HCT116 (cell line): ENCODE measurements around the gene SEMA6D. TPM values are rescaled to one million over a fixed set of nuclear protein-coding genes. Genes with fewer than 3 reads are reported as not detected.

ENCODE experiments used
- ATAC-seq: fragments of 200-7000 bp; cut with Tn5 transposase; 2 replicates; pipeline ENCODE4 v1.9.1; 2020; ENCODE audit warnings: mild to moderate bottlenecking, moderate library complexity
- BruUV-seq: library from RNA; stranded (reverse); fragments of 400-500 nt; replicated peaks from 2 replicates; lab custom pipeline; 2021; lab: Mats Ljungman, UMichigan
- CTCF ChIA-PET: fragments of 300-600 bp; sonication (Branson Sonifier 250); formaldehyde crosslinking; loops from one replicate; lab custom pipeline; 2021; ENCODE audit warnings: antibody characterized with exemption; lab: Charles Lee
- POLR2A ChIA-PET: fragments of 300-600, 350-600 bp; sonication (Branson Sonifier 250); formaldehyde crosslinking; loops from one replicate; lab custom pipeline; 2021; ENCODE audit warnings: antibody characterized with exemption; lab: Charles Lee
- RAD21 ChIA-PET, 2 experiments: fragments of 300-600 bp; sonication (Branson Sonifier 250); formaldehyde crosslinking; loops; one replicate each; lab custom pipeline; 2023; ENCODE audit warnings: low total read pairs in 2 of 2; ENCODE audit not compliant: uncharacterized antibody in 2 of 2, unreplicated experiment in 2 of 2, low non-redundant PET in 1 of 2; lab: Charles Lee
- DNase-seq: peaks from one replicate; pipeline ENCODE4 v3.0.0-alpha.2; 2010; ENCODE audit warnings: low read depth, low spot score
- H2AFZ ChIP-seq: fragments of 200-600 bp; shearing (Covaris generic), sonication (generic); 2 replicates; pipeline ENCODE4 v1.6.1; 2017; ENCODE audit warnings: low read depth, mixed run types, mixed read lengths, antibody characterized with exemption, low read length; ENCODE audit not compliant: poor library complexity, severe bottlenecking
- H3K27ac ChIP-seq: 2 replicates; pipeline ENCODE4 v1.5.1; 2012; ENCODE audit warnings: low read depth, low read length
- H3K27me3 ChIP-seq: fragments of 200-600 bp; sonication (generic); 2 replicates; pipeline ENCODE4 v1.6.1; 2016; ENCODE audit warnings: mixed run types, low read length, mixed read lengths; ENCODE audit not compliant: insufficient read depth
- H3K36me3 ChIP-seq, 2 experiments: fragments of 200-500 bp in 1 of 2; fragments of 200-600 bp in 1 of 2; sonication (Bioruptor generic) in 1 of 2; sonication (generic) in 1 of 2; 2 replicates each; pipeline versions ENCODE4 v1.5.1 to v1.6.1; 2014 to 2016; ENCODE audit warnings: low read length in 2 of 2, inconsistent platforms in 1 of 2, mixed read lengths in 1 of 2, mixed run types in 1 of 2; ENCODE audit not compliant: insufficient read depth in 2 of 2, control insufficient read depth in 1 of 2
- H3K4me1 ChIP-seq, 2 experiments: fragments of 200-600 bp in 1 of 2; sonication (generic) in 1 of 2; 2 replicates each; pipeline versions ENCODE4 v1.5.1 to v1.6.1; 2012 to 2017; ENCODE audit warnings: low read length in 2 of 2, inconsistent platforms in 1 of 2, mild to moderate bottlenecking in 1 of 2, mixed read lengths in 1 of 2, mixed run types in 1 of 2, moderate library complexity in 1 of 2; ENCODE audit not compliant: insufficient read depth in 2 of 2, control insufficient read depth in 1 of 2
- H3K4me2 ChIP-seq: fragments of 200-600 bp; sonication (generic); 2 replicates; pipeline ENCODE4 v1.6.1; 2017; ENCODE audit warnings: mixed run types, low read length, mixed read lengths
- H3K4me3 ChIP-seq, 2 experiments: fragments of 200-600 bp in 1 of 2; sonication (generic) in 1 of 2; replicated peaks in 1 of 2; 2 replicates each; pipeline ENCODE4 v1.5.1; 2011 to 2016; ENCODE audit warnings: low read length in 2 of 2, control low read depth in 1 of 2, low read depth in 1 of 2, mild to moderate bottlenecking in 1 of 2, mixed read lengths in 1 of 2, mixed run types in 1 of 2
- H3K79me2 ChIP-seq: fragments of 200-600 bp; sonication (generic); 2 replicates; pipeline ENCODE4 v1.6.1; 2017; ENCODE audit warnings: mild to moderate bottlenecking, mixed run types, low read length, moderate library complexity, mixed read lengths; ENCODE audit not compliant: insufficient read depth
- H3K9ac ChIP-seq: fragments of 200-600 bp; sonication (generic); 2 replicates; pipeline ENCODE4 v1.6.1; 2016; ENCODE audit warnings: low read length, mixed read lengths
- H3K9me2 ChIP-seq: fragments of 200-600 bp; sonication (generic), shearing (Covaris generic); 2 replicates; pipeline ENCODE4 v1.6.1; 2017; ENCODE audit warnings: mixed run types, mild to moderate bottlenecking, moderate library complexity; ENCODE audit not compliant: insufficient read depth
- H3K9me3 ChIP-seq, 2 experiments: fragments of 200-500 bp in 1 of 2; fragments of 200-600 bp in 1 of 2; sonication (Bioruptor generic) in 1 of 2; sonication (generic) in 1 of 2; 2 replicates each; pipeline ENCODE4 v1.6.1; 2014 to 2017; ENCODE audit warnings: low read length in 2 of 2, mixed read lengths in 2 of 2, inconsistent platforms in 1 of 2, low read depth in 1 of 2, mild to moderate bottlenecking in 1 of 2, mixed run types in 1 of 2, moderate library complexity in 1 of 2; ENCODE audit not compliant: control insufficient read depth in 1 of 2, insufficient read depth in 1 of 2
- H4K20me1 ChIP-seq: fragments of 200-600 bp; sonication (generic), shearing (Covaris generic); 2 replicates; pipeline ENCODE4 v1.6.1; 2017; ENCODE audit warnings: mixed run types, mild to moderate bottlenecking, moderate library complexity; ENCODE audit not compliant: insufficient read depth
- EGR1 ChIP-seq: IDR thresholded peaks from 2 replicates; pipeline ENCODE4 v1.6.1; 2012; ENCODE audit warnings: low read depth
- EZH2 ChIP-seq: fragments of 200-600 bp; sonication (generic); IDR thresholded peaks from 2 replicates; pipeline ENCODE4 v1.6.1; 2017; ENCODE audit warnings: antibody characterized with exemption, mixed run types
- EZH2phosphoT487 ChIP-seq: fragments of 200-600 bp; IDR thresholded peaks from 2 replicates; pipeline ENCODE4 v1.6.1; 2018; ENCODE audit warnings: antibody characterized with exemption, borderline replicate concordance
- FOSL1 ChIP-seq: IDR thresholded peaks from 2 replicates; pipeline ENCODE4 v1.6.1; 2012; ENCODE audit warnings: low read depth
- JUND ChIP-seq: IDR thresholded peaks from 2 replicates; pipeline ENCODE4 v1.6.1; 2012
- MAX ChIP-seq: IDR thresholded peaks from 2 replicates; pipeline ENCODE4 v1.6.1; 2012
- POLR2A ChIP-seq: IDR thresholded peaks from 2 replicates; pipeline ENCODE4 v1.7.0; 2011; ENCODE audit warnings: borderline replicate concordance; ENCODE audit not compliant: insufficient read depth, insufficient read length; ENCODE audit errors: extremely low read depth
- REST ChIP-seq: IDR thresholded peaks from 2 replicates; pipeline ENCODE4 v1.6.1; 2012; ENCODE audit warnings: low read depth
- SP1 ChIP-seq: IDR thresholded peaks from 2 replicates; pipeline ENCODE4 v1.6.1; 2012; ENCODE audit warnings: low read depth
- YY1 ChIP-seq: IDR thresholded peaks from 2 replicates; pipeline ENCODE4 v1.6.1; 2011; ENCODE audit warnings: low read length, low read depth, moderate library complexity, mild to moderate bottlenecking; ENCODE audit not compliant: insufficient replicate concordance; ENCODE audit errors: extremely low read depth
- ZFX ChIP-seq: fragments of 450-650 bp; IDR thresholded peaks from 2 replicates; pipeline ENCODE4 v1.6.1; 2017
- intact Hi-C: fragments of 100-400 bp; cut with micrococcal nuclease; formaldehyde crosslinking; loops from 2 replicates; pipeline ENCODE4 v1.10.0; 2022
- total RNA-seq: library from RNA; stranded (reverse); gene quantifications from one replicate; pipeline ENCODE4 v1.2.1, GENCODE V29; 2021; ENCODE audit not compliant: unreplicated experiment
- TF ChIP-seq, protein P1 (sequence below): IDR thresholded peaks from 2 replicates; pipeline ENCODE4 v1.6.1; 2011; ENCODE audit warnings: mild to moderate bottlenecking, low read length, moderate library complexity; ENCODE audit not compliant: insufficient replicate concordance; ENCODE audit errors: extremely low read depth
- TF ChIP-seq, protein P2 (sequence below): IDR thresholded peaks from 2 replicates; pipeline ENCODE4 v1.6.1; 2012
- TF ChIP-seq, protein P3 (sequence below), 3 experiments: fragments of 200-600 bp in 1 of 3; sonication (generic) in 1 of 3; IDR thresholded peaks in 2 of 3; conservative IDR thresholded peaks in 1 of 3; 2 replicates each; pipeline ENCODE4 v1.5.1; 2012 to 2017; ENCODE audit warnings: low read depth in 2 of 3, low read length in 2 of 3, antibody characterized with exemption in 1 of 3, borderline replicate concordance in 1 of 3, control low read depth in 1 of 3, mild to moderate bottlenecking in 1 of 3, mixed read lengths in 1 of 3, mixed run types in 1 of 3, moderate library complexity in 1 of 3; ENCODE audit not compliant: insufficient read depth in 1 of 3

The SEMA6D gene
- total RNA-seq, 1 experiment from 2014 or later = 0.02 TPM

DNA sequence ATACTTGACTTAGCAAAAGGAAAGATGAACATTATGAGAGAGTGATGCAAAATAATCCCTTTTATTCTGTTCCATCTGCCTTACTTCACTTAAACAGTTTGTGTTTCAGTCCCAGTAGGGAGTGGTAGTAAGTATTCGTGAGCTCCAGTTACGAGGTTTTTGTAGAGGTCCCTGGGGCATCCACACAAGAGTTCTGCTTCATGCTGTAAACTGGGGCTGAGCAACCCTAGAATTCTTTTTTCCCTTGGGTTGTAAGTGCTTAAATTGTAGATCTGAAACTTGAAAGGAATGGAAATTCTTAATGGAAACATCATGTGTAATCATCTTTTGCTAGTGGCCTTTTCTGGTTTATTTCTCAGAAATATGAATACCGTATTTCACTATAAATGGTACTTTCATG lies 79.5 kb downstream of the SEMA6D start:
- H3K4me2 ChIP-seq = no peak overlapping the region
- intact Hi-C loops = no loop called here
- DNase-seq (no peak), ATAC-seq (no peak)
- H4K20me1 ChIP-seq = no peaks in the 10 kb centered on the region
- H3K79me2 ChIP-seq = no peaks in the 10 kb centered on the region
- BruUV-seq = no TSS peak
- H2AFZ ChIP-seq = no peak overlapping the region
- no peak overlapping the region for H3K27ac ChIP-seq
- no peaks in the 10 kb centered on the region for H3K4me1 ChIP-seq
- no peak overlapping the region for H3K9ac ChIP-seq
- RAD21 ChIA-PET = no interaction called here
- no peak overlapping the region for H3K4me3 ChIP-seq
- CTCF ChIA-PET = no interaction called here
- POLR2A ChIA-PET = no interaction called here
- H3K9me2 ChIP-seq = no peaks in the 10 kb centered on the region
- peaks cover 6 to 16% of the 10 kb centered on the region in 2 experiments; a peak in 2 of 4 replicates for H3K9me3 ChIP-seq
- no peaks in the 10 kb centered on the region for H3K27me3 ChIP-seq
- no peaks in the 10 kb centered on the region for H3K36me3 ChIP-seq
- TF ChIP-seq EZH2phosphoT487 (no peak), YY1 (no peak), JUND (no peak), ZFX (no peak), MAX (no peak), EGR1 (no peak), EZH2 (no peak), POLR2A (no peak), SP1 (no peak), REST (no peak), FOSL1 (no peak)
- TF ChIP-seq, protein P1, sequence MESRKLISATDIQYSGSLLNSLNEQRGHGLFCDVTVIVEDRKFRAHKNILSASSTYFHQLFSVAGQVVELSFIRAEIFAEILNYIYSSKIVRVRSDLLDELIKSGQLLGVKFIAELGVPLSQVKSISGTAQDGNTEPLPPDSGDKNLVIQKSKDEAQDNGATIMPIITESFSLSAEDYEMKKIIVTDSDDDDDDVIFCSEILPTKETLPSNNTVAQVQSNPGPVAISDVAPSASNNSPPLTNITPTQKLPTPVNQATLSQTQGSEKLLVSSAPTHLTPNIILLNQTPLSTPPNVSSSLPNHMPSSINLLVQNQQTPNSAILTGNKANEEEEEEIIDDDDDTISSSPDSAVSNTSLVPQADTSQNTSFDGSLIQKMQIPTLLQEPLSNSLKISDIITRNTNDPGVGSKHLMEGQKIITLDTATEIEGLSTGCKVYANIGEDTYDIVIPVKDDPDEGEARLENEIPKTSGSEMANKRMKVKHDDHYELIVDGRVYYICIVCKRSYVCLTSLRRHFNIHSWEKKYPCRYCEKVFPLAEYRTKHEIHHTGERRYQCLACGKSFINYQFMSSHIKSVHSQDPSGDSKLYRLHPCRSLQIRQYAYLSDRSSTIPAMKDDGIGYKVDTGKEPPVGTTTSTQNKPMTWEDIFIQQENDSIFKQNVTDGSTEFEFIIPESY = no peak
- TF ChIP-seq, protein P2, sequence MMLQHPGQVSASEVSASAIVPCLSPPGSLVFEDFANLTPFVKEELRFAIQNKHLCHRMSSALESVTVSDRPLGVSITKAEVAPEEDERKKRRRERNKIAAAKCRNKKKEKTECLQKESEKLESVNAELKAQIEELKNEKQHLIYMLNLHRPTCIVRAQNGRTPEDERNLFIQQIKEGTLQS = no peak
- TF ChIP-seq, protein P3, sequence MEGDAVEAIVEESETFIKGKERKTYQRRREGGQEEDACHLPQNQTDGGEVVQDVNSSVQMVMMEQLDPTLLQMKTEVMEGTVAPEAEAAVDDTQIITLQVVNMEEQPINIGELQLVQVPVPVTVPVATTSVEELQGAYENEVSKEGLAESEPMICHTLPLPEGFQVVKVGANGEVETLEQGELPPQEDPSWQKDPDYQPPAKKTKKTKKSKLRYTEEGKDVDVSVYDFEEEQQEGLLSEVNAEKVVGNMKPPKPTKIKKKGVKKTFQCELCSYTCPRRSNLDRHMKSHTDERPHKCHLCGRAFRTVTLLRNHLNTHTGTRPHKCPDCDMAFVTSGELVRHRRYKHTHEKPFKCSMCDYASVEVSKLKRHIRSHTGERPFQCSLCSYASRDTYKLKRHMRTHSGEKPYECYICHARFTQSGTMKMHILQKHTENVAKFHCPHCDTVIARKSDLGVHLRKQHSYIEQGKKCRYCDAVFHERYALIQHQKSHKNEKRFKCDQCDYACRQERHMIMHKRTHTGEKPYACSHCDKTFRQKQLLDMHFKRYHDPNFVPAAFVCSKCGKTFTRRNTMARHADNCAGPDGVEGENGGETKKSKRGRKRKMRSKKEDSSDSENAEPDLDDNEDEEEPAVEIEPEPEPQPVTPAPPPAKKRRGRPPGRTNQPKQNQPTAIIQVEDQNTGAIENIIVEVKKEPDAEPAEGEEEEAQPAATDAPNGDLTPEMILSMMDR (IDR thresholded peaks at IDR 0.05 in 2 of 3, conservative IDR thresholded peaks at IDR 0.05 in 1 of 3; ENCODE audit: borderline replicate concordance in 1 of 3, insufficient read depth in 1 of 3, low read depth in 2 of 3, low read length in 2 of 3) = no peak
- TF ChIP-seq, all 23 proteins: peak for 0
